ENCODE data around the gene SFXN2. TPM values are rescaled to one million over a fixed set of nuclear protein-coding genes. Genes with fewer than 3 reads are reported as not detected.

SFXN2 gene
- total RNA-seq, 1 experiment from 2014 or later, result 21.2 TPM

GRCh38 chr10:102770792-102771191, 56.4 kb downstream of the SFXN2 start:
- no peak for TF ChIP-seq ERG (CRISPR knock-in tag; IDR thresholded peaks at IDR 0.05)
- no peak for TF ChIP-seq ZNF138 (CRISPR knock-in tag; conservative IDR thresholded peaks at IDR 0.05)
- no peak for TF ChIP-seq NR1H2 (CRISPR knock-in tag; IDR thresholded peaks at IDR 0.05)
- no peak for TF ChIP-seq ZNF232 (CRISPR knock-in tag; IDR thresholded peaks at IDR 0.05)
- TF ChIP-seq NR3C1 (CRISPR knock-in tag; conservative IDR thresholded peaks at IDR 0.05; ENCODE audit: low read depth), result no peak
- TF ChIP-seq CTCF (IDR thresholded peaks at IDR 0.05), result no peak
- no peak for TF ChIP-seq CREB1 (CRISPR knock-in tag; IDR thresholded peaks at IDR 0.05)
- TF ChIP-seq PREB (CRISPR knock-in tag; IDR thresholded peaks at IDR 0.05; ENCODE audit: borderline replicate concordance), result no peak
- no peak for TF ChIP-seq ARID4B (CRISPR knock-in tag; IDR thresholded peaks at IDR 0.05; ENCODE audit: borderline replicate concordance)
- no peak for TF ChIP-seq ZMAT4 (CRISPR knock-in tag; IDR thresholded peaks at IDR 0.05)
- ATAC-seq (no peak), DNase-seq (ENCODE audit: low spot score) (no peak)
- Mint-ChIP-seq H3K9me3 (no peaks in the 10 kb centered on the region), H3K4me1 (peaks cover 15% of the 10 kb centered on the region), H3K4me3 (no peak overlapping the region), H3K36me3 (no peaks in the 10 kb centered on the region), H3K27me3 (ENCODE audit: low read depth) (no peaks in the 10 kb centered on the region), H3K27ac (no peak overlapping the region)
- CTCF ChIA-PET, result no interaction called here
- POLR2A ChIA-PET, result no interaction called here

GRCh38 chr10:102773320-102773719, 58.9 kb downstream of the SFXN2 start:
- Mint-ChIP-seq H3K27me3 (ENCODE audit: low read depth) (no peaks in the 10 kb centered on the region), H3K4me3 (no peak overlapping the region), H3K9me3 (no peaks in the 10 kb centered on the region), H3K4me1 (peaks cover 38% of the 10 kb centered on the region), H3K36me3 (no peaks in the 10 kb centered on the region), H3K27ac (no peak overlapping the region)
- POLR2A ChIA-PET, result no interaction called here
- ATAC-seq (no peak), DNase-seq (ENCODE audit: low spot score) (no peak)
- CTCF ChIA-PET, result no interaction called here
- TF ChIP-seq ERG (CRISPR knock-in tag; IDR thresholded peaks at IDR 0.05) (no peak), E2F5 (CRISPR knock-in tag; IDR thresholded peaks at IDR 0.05) (no peak), TCF7 (CRISPR knock-in tag; IDR thresholded peaks at IDR 0.05; ENCODE audit: low read depth) (no peak), NFATC4 (CRISPR knock-in tag; IDR thresholded peaks at IDR 0.05) (no peak)
